GM19099 (cell line): ENCODE results near the gene PRR5L.

Source experiments
- POLR2A ChIP-seq: IDR thresholded peaks from 3 replicates; pipeline ENCODE4 v1.6.1; 2011; ENCODE audit warnings: low read depth; ENCODE audit not compliant: insufficient read length; ENCODE audit errors: extremely low read depth

Gene PRR5L

GRCh38 chr11:36509694-36510593 is 213.9 kb downstream of the PRR5L start, which contains the start of gene TRAF6:
TRAF6 (minus strand) TSS chr11:36510272; CDS start chr11:36501515, 8,757 bp downstream.
- TF ChIP-seq POLR2A = peak; percentile 96

- TF ChIP-seq POLR2A = no peak
These were observed 214.5 kb downstream of the PRR5L start for GRCh38 chr11:36510594-36510942.

GRCh38 chr11:36512016-36512415 is 215.9 kb downstream of the PRR5L start:
- no peak for TF ChIP-seq POLR2A

- no peak for TF ChIP-seq POLR2A
These were observed 217.9 kb downstream of the PRR5L start for GRCh38 chr11:36513965-36514364.
